GM18951 (cell line): ENCODE measurements around the gene KRT16.
"Not testable (repeated sequence)": the region's sequence is repeated elsewhere in the genome, so short reads cannot be mapped to it uniquely, and the experiment has no call there.

Experiments
- POLR2A ChIP-seq: IDR thresholded peaks from 4 replicates; pipeline ENCODE4 v1.6.1; 2011; ENCODE audit warnings: mild to moderate bottlenecking; ENCODE audit not compliant: insufficient read length, insufficient read depth; ENCODE audit errors: extremely low read depth
- in situ Hi-C: fragments of 300-500 bp; cut with MboI; formaldehyde crosslinking; loops from one replicate; pipeline ENCODE4 v1.12.0; 2022; ENCODE audit warnings: low sequenced_read_pairs, mixed read lengths, inconsistent platforms; ENCODE audit not compliant: unreplicated experiment

Gene KRT16

GRCh38 chr17:41583137-41584127 is 29.1 kb downstream of the KRT16 start:
- in situ Hi-C loops = no loop called here
- TF ChIP-seq POLR2A = no peak

- in situ Hi-C loops = not testable (repeated sequence)
These were observed 30.3 kb downstream of the KRT16 start for GRCh38 chr17:41582061-41582968.

- no peak for TF ChIP-seq POLR2A
- in situ Hi-C loops = no loop called here
These were observed 31.1 kb downstream of the KRT16 start for GRCh38 chr17:41581366-41582060.

- in situ Hi-C loops = no loop called here
- no peak for TF ChIP-seq POLR2A
These were observed 31.7 kb downstream of the KRT16 start for GRCh38 chr17:41580687-41581365.

- TF ChIP-seq POLR2A = no peak
- in situ Hi-C loops = no loop called here
These were observed 32.4 kb downstream of the KRT16 start for GRCh38 chr17:41580244-41580575.

GRCh38 chr17:41579484-41580243 is 32.9 kb downstream of the KRT16 start:
- no peak for TF ChIP-seq POLR2A
- in situ Hi-C loops = no loop called here

GRCh38 chr17:41578971-41579370 is 33.6 kb downstream of the KRT16 start:
- no peak for TF ChIP-seq POLR2A
- in situ Hi-C loops = no loop called here

- in situ Hi-C loops = no loop called here
- TF ChIP-seq POLR2A = no peak
These were observed 34.0 kb downstream of the KRT16 start for GRCh38 chr17:41578538-41578937.

GRCh38 chr17:41576740-41577139 is 35.8 kb downstream of the KRT16 start:
- in situ Hi-C loops = not testable (repeated sequence)

GRCh38 chr17:41575336-41575735 is 37.2 kb downstream of the KRT16 start:
- no peak for TF ChIP-seq POLR2A

GRCh38 chr17:41571561-41572434 is 40.8 kb downstream of the KRT16 start, which contains the start of gene KRT9:
Gene KRT9, minus strand, starts transcription at chr17:41572059. Its CDS starts 67 bp downstream, at chr17:41571992.
- TF ChIP-seq POLR2A = no peak
- in situ Hi-C loops = no loop called here

More at GRCh38 chr17:41575336-41575735, 37.2 kb downstream of the KRT16 start:
- in situ Hi-C loops = no loop called here

GRCh38 chr17:41567317-41567716 is 45.2 kb downstream of the KRT16 start:
- in situ Hi-C loops = no loop called here
- no peak for TF ChIP-seq POLR2A
